IPS DF 6.9 (cell line): ENCODE data around the gene NCKAP5.

Source experiments
- DNase-seq: peaks from one replicate; pipeline ENCODE4 v3.0.0-alpha.2; 2013; ENCODE audit warnings: low read depth, low spot score
- H3K27ac ChIP-seq: one replicate; pipeline ENCODE4 v1.5.1; 2013; ENCODE audit warnings: low read length, control low read depth
- H3K27me3 ChIP-seq: 2 replicates; pipeline ENCODE4 v1.6.1; 2013; ENCODE audit warnings: mild to moderate bottlenecking, low read length; ENCODE audit not compliant: control insufficient read depth, insufficient read depth
- H3K36me3 ChIP-seq: 2 replicates; pipeline ENCODE4 v1.6.1; 2013; ENCODE audit warnings: low read length; ENCODE audit not compliant: control insufficient read depth, insufficient read depth
- H3K4me1 ChIP-seq: 2 replicates; pipeline ENCODE4 v1.6.1; 2013; ENCODE audit warnings: low read length; ENCODE audit not compliant: control insufficient read depth, insufficient read depth
- H3K4me3 ChIP-seq: 2 replicates; pipeline ENCODE4 v1.5.1; 2013; ENCODE audit warnings: mild to moderate bottlenecking, low read length
- H3K9me3 ChIP-seq: 2 replicates; pipeline ENCODE4 v1.6.1; 2013; ENCODE audit warnings: low read length, inconsistent platforms; ENCODE audit not compliant: control insufficient read depth, insufficient read depth
- WGBS: extraction: QIAGEN DNeasy Blood & Tissue Kit; methylation state at CpG from one replicate; pipeline ENCODE4 v1.1.7; 2013; ENCODE audit warnings: mixed read lengths, missing lambda C conversion rate; ENCODE audit not compliant: insufficient read length, insufficient coverage; 5-methylcytosine and 5-hydroxymethylcytosine counted together

Gene NCKAP5

DNA sequence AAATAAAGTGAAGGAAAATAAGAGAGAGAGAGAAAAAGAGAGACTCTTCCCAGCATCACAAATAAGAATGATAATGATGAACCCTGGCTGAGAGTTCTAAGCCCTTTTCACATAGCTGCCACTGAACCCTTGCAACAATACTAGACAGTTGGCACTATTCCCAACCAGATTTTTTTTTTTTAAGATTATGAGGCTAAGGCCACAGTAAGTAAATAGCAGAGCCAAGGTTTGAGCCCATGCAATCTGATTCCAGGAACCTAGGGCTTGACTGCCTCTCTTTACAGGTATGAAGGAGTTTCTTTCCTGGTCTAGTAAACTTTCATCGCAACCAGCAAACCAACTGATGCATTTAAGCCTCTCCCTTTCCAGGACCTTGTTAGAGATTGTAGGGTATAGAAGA is 424.6 kb downstream of the NCKAP5 start:
- H3K9me3 ChIP-seq = no peaks in the 10 kb centered on the region
- no peak overlapping the region for H3K27ac ChIP-seq
- no CpG with 5 or more reads among the region's 1 CpG for WGBS
- H3K36me3 ChIP-seq = no peaks in the 10 kb centered on the region
- no peaks in the 10 kb centered on the region for H3K27me3 ChIP-seq
- peaks cover 2% of the 10 kb centered on the region; the same call in 1 of the 2 replicates for H3K4me1 ChIP-seq
- DNase-seq = no peak
- H3K4me3 ChIP-seq = no peak overlapping the region

DNA sequence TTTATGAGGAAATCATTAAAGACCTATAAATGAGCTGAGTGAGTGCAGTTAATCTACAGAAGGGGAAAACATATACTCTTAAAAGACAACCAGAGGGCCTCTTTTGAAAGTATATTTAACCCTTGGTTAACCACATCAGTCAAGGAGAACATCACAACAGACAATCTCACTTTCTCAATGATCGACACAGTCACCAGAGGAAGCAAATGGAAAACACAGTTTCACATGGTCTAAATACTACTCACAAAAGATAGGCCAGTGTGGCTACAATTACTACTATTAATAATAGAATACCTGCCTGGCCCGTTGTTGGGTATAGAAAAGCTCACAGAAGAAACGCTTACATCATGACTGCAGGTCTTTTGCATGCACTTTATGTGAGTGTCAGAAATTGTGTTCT is 426.2 kb downstream of the NCKAP5 start:
- peaks cover 2% of the 10 kb centered on the region; the same call in 1 of the 2 replicates for H3K4me1 ChIP-seq
- H3K4me3 ChIP-seq = no peak overlapping the region
- no peak for DNase-seq
- no CpG with 5 or more reads among the region's 3 CpGs for WGBS
- no peak overlapping the region for H3K27ac ChIP-seq
- no peaks in the 10 kb centered on the region for H3K9me3 ChIP-seq
- H3K36me3 ChIP-seq = no peaks in the 10 kb centered on the region
- no peaks in the 10 kb centered on the region for H3K27me3 ChIP-seq

DNA sequence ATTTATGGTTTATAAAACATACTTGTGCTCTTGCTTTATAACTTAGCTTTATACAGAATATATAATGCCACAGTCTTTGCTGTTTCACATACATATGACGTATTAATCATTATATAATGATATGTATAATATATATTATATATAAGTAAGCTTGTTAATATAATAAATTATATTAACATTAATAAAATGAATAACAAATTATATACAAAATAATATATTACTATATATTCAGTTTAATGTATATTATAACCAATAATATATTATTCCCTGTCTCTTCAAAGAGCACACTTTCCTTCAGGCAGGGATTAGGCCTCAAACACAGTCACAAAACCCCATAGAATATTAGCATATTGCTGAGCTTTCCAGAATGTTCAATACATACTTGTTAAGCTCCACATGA is 427.6 kb downstream of the NCKAP5 start:
- WGBS = no CpG with 5 or more reads among the region's 1 CpG
- H3K4me3 ChIP-seq = no peak overlapping the region

DNA sequence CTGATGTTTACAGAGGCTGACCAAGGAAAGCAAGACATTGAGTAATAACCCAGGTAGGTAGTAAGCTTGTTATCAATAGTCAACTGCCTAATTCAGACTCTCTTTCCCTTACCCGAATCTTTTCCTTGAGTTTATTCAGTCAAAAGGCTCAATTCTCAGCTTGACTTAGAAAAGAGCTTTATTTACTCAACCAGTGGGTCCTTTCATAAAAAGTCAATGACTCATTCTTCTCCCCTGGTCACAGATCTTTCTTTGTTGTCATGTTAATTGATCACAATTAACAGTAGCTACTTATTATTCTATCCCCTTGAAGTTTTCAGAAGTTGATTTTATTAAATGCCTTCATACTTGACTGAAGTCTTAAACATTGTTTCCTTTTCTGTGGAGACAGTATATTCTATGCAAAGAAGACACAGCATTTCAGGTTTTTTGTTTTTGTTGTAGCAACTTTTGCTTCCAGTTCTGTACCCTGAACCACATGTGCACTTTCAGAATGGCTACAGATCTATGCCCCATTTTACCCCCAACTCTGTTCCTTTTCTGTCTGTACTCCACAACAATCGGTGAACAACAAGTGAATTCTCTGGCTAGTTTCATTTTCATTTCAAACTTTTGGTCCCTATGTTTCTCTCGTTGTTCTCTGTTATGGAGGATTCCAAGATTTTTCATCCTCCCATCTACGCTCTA is 428.3 kb downstream of the NCKAP5 start:
- Histone ChIP-seq H3K4me3 (no peak overlapping the region), H3K36me3 (no peaks in the 10 kb centered on the region), H3K9me3 (no peaks in the 10 kb centered on the region), H3K27ac (no peak overlapping the region), H3K4me1 (peaks cover 2% of the 10 kb centered on the region; the same call in 1 of the 2 replicates), H3K27me3 (no peaks in the 10 kb centered on the region)
- DNase-seq = peak; percentile 27
- no CpG with 5 or more reads among the region's 4 CpGs for WGBS

More for the DNA sequence above, 427.6 kb downstream of the NCKAP5 start:
- Histone ChIP-seq H3K4me1 (peaks cover 2% of the 10 kb centered on the region; the same call in 1 of the 2 replicates), H3K27ac (no peak overlapping the region), H3K27me3 (no peaks in the 10 kb centered on the region), H3K9me3 (no peaks in the 10 kb centered on the region), H3K36me3 (no peaks in the 10 kb centered on the region)
- no peak for DNase-seq

DNA sequence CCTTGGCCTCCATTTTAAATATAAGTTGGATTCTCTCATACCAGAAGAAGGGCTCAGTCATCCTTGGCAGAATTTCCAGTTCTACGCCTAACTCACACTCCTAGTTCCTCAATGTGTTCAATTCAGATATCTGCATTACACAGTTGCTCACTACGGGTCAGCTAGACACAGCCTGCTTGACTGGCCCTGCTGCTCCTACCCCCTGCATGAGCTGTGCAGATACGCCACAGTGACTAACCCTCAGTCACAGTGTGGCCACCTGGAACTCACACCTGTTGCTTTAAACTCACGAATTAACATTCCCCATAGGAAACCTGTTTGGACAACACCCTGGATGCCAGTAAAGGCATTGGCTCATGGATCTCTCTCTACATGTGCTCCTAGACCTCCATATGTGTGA is 429.6 kb downstream of the NCKAP5 start:
- WGBS = no CpG with 5 or more reads among the region's 4 CpGs
- Histone ChIP-seq H3K27ac (no peak overlapping the region), H3K36me3 (no peaks in the 10 kb centered on the region), H3K4me3 (no peak overlapping the region), H3K27me3 (no peaks in the 10 kb centered on the region), H3K4me1 (peaks cover 2% of the 10 kb centered on the region; the same call in 1 of the 2 replicates), H3K9me3 (no peaks in the 10 kb centered on the region)
- no peak for DNase-seq

DNA sequence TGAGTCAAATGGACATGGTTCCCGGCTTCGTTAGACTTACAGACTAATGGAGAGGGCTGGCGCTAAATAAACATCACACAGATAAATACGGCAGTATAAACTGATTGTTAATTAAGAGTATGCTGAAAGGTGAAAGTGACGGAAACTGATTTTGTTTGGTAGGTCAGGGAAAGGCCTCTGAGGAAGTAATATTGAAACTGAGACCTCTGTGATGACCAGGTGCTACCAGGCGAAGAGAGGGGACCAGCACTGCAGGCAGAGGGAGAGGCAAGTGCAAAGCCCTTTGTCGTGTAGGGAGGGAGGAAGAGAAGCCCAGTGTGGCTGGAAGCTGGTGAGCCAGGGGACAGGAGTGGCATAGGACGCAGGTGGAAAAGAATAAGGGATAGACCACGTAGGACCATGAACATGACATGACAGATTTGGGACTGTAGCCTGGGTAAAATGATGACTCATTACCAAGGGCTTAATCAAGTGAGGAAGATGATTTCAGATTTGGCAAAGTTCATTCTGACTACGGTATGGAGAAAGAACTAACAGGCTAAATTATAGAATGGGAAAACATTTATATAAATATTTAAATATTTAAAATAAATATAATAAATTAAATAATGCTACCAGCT is 433.1 kb downstream of the NCKAP5 start:
- Histone ChIP-seq H3K27me3 (no peaks in the 10 kb centered on the region), H3K4me3 (no peak overlapping the region), H3K36me3 (no peaks in the 10 kb centered on the region), H3K27ac (no peak overlapping the region), H3K4me1 (peaks cover under 1% of the 10 kb centered on the region; the same call in 1 of the 2 replicates), H3K9me3 (no peaks in the 10 kb centered on the region)
- DNase-seq = no peak
- WGBS = no CpG with 5 or more reads among the region's 10 CpGs

DNA sequence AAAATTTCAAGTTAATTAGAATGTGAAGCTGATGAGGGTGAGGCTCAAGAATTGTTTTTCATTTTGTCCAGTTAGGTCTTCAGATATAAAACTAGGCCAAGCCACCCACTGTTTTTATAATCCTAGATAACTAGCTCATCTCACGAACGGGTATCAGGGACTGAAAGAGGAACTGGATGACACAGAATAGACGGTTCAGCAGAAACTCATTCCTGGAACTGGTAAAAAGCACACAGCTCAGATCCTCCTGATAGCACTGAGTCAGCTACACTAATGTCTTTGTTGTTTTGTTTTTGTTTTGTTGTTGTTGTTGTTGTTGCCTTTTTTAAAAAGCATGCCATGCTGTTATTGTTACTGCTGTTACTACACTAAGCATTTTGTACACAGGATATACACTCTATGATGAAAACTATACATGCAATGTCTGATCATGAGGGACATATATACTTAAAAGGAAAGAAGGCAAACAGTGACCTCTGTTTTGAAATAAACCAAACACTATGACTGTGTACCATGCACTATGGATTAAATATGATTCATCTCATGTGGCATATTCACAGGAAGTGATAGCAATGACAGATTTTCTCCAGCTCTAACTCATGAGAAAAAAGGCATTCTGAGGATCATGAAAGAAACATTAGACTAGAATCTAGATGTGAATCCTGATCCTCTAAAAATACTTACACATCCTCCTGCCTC is 437.6 kb downstream of the NCKAP5 start:
- H3K27me3 ChIP-seq = no peaks in the 10 kb centered on the region
- WGBS = no CpG with 5 or more reads among the region's 3 CpGs
- H3K4me1 ChIP-seq = no peaks in the 10 kb centered on the region
- H3K27ac ChIP-seq = no peak overlapping the region
- no peaks in the 10 kb centered on the region for H3K36me3 ChIP-seq
- no peaks in the 10 kb centered on the region for H3K9me3 ChIP-seq
- DNase-seq = no peak
- no peak overlapping the region for H3K4me3 ChIP-seq

DNA sequence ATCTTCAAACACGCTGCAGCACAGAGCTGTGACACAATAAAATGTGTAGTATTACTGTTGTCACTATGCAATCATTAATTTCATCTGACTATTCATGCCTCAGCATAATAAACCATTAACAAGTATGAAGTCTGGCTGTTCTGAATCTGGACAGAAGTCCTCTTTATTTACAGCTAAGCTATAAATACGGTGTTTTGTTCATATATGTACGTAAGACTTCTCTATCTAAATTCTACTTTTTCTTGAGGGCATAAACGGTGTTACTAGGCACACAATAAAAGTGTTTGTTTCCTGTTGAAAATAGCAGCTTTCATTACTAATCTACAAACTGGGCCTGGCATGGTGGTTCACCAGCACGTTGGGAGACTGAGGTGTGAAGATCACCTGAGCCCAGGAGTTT is 443.8 kb downstream of the NCKAP5 start:
- Histone ChIP-seq H3K27me3 (no peaks in the 10 kb centered on the region), H3K4me3 (no peak overlapping the region), H3K36me3 (no peaks in the 10 kb centered on the region), H3K9me3 (no peaks in the 10 kb centered on the region), H3K27ac (no peak overlapping the region), H3K4me1 (no peaks in the 10 kb centered on the region)
- DNase-seq = no peak
- WGBS = no CpG with 5 or more reads among the region's 5 CpGs

DNA sequence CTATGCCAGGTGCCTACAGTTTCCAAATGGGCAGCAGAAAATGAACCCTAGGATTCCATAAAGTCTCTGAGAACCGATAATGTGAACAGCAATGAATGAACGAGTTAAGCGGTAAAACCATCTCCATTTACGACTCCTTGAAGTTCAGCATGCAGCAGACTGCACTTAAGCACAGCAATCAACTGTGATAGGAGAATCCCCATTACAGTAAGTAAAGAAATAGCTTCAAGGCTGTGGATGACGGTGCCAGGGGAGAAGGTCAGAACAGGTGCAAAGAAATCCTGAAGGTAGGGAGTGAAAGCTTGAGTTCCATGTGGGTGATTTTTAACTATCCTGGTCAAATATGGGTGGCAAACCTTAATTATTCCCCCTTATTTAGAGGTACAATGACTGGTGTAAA is 444.4 kb downstream of the NCKAP5 start:
- Histone ChIP-seq H3K36me3 (no peaks in the 10 kb centered on the region), H3K9me3 (no peaks in the 10 kb centered on the region), H3K27me3 (no peaks in the 10 kb centered on the region), H3K27ac (no peak overlapping the region), H3K4me1 (no peaks in the 10 kb centered on the region), H3K4me3 (no peak overlapping the region)
- DNase-seq = no peak
- WGBS = no CpG with 5 or more reads among the region's 5 CpGs

DNA sequence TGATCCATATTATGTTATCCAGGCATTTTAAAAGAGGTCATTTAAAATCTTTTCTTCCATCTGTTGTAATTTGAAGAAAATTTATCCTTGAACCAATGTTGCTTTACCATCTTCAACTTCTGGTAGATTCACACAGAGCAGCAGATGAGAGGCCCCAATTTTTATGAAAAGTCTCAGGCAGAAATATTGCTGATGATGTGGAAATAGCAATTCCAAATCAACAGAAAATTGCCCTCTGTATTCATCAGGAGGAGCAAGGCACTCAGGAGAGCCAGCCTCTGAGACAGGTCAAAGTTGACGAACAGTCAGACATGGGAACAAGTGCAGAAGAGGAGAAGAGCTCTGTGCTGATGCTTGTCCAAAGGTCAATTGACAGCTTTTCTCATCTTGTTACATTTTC is 444.9 kb downstream of the NCKAP5 start:
- H3K36me3 ChIP-seq = no peaks in the 10 kb centered on the region
- no peak overlapping the region for H3K27ac ChIP-seq
- WGBS = no CpG with 5 or more reads among the region's 1 CpG
- no peaks in the 10 kb centered on the region for H3K9me3 ChIP-seq
- no peak for DNase-seq
- no peak overlapping the region for H3K4me3 ChIP-seq
- H3K4me1 ChIP-seq = no peaks in the 10 kb centered on the region
- H3K27me3 ChIP-seq = no peaks in the 10 kb centered on the region
